ENCODE results near the gene HOXC10. TPM values are rescaled to one million over a fixed set of nuclear protein-coding genes. Genes with fewer than 3 reads are reported as not detected.

HOXC10 gene
- total RNA-seq, 4 donors from 2014 or later, result 1.3 to 12.4 (median 3.2) TPM; not detected in 1

DNA sequence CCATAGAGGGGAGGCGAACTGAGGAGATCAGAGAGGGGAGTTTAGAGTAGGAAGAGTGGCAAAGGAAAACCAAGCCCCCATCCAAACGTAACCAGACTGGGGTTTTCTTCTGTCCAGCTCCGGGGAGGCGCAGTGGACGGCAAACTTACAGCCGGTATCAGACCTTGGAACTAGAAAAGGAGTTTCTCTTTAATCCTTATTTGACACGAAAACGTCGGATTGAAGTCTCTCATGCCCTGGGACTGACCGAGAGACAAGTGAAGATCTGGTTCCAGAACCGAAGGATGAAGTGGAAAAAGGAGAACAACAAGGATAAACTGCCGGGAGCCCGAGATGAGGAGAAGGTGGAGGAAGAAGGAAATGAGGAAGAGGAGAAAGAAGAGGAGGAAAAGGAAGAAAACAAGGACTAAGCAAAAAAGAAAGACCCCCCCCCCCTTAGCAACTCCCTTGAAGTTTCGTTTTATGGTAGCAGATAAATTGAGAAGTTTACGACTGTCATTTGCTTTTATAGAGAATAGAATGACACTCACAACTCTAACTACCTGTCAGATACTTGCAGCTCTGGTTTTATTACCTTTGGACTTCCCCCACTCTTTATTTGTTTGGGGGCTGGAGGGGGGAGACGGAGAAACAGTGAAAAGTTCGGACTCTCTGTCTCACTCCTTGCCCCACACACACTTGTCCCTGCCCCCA is 26.2 kb downstream of the HOXC10 start:
- Histone ChIP-seq H3K36me3 (no peaks in the 10 kb centered on the region), H3K4me3 (peak overlapping the region in 1 of 2 donors; percentile 3), H3K4me1 (no peaks in the 10 kb centered on the region), H3K27me3 (peaks cover 0 to 43% of the 10 kb centered on the region in 2 donors), H3K27ac (no peak overlapping the region), H3K9me3 (no peaks in the 10 kb centered on the region)
- no peak for DNase-seq
- TF ChIP-seq, protein P1, sequence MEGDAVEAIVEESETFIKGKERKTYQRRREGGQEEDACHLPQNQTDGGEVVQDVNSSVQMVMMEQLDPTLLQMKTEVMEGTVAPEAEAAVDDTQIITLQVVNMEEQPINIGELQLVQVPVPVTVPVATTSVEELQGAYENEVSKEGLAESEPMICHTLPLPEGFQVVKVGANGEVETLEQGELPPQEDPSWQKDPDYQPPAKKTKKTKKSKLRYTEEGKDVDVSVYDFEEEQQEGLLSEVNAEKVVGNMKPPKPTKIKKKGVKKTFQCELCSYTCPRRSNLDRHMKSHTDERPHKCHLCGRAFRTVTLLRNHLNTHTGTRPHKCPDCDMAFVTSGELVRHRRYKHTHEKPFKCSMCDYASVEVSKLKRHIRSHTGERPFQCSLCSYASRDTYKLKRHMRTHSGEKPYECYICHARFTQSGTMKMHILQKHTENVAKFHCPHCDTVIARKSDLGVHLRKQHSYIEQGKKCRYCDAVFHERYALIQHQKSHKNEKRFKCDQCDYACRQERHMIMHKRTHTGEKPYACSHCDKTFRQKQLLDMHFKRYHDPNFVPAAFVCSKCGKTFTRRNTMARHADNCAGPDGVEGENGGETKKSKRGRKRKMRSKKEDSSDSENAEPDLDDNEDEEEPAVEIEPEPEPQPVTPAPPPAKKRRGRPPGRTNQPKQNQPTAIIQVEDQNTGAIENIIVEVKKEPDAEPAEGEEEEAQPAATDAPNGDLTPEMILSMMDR (IDR thresholded peaks at IDR 0.05), result no peak
- no peak for TF ChIP-seq POLR2A (IDR thresholded peaks at IDR 0.05)
- intact Hi-C loops (cut with DNase I; ENCODE audit: low total_unique reads), result no loop called here

DNA sequence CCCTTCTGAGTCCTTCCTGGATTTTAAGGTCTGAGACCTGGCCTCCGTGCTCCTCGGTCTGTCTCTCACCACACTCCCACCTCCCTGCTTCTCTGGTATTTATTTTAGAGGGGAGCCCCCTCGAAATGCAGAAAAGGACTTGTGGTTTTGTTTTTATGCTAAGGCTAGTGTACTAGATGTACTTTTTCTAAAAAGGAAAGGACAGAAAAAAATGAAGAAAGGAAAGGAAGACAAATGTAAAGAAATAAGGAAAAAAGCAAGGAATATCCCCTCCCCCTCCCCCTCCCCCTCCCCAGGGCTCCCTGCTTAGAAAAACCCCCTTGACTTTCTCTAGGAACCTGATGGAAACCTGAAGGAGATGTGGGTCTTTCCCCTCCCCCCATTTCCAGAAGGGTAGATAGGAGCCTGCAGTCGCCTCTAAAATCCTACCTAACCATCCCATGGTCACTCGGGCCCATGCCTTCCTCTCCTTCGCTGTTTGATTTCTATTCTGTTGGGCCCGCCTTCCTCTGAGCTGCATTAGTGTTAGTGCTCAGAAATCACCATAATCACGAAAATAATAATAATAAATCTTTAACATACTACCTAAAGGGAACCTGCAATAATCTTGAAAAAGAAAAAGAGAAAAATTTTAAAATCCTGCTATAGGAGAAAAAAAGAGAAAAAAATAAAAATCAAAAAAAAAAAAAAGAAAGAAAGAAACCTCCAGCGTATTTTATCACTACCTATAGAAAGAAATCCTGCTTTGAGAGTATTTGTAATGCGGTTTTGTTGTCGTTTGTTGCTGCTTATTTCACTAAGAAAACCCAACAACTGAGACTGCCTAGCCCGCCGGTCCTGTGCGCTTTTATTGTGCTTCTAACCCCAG is 27.0 kb downstream of the HOXC10 start:
- Histone ChIP-seq H3K4me1 (no peaks in the 10 kb centered on the region), H3K36me3 (no peaks in the 10 kb centered on the region), H3K27me3 (peaks cover 0 to 37% of the 10 kb centered on the region in 2 donors), H3K9me3 (no peaks in the 10 kb centered on the region), H3K27ac (no peak overlapping the region), H3K4me3 (peak overlapping the region in 1 of 2 donors; percentile 3)
- DNase-seq, result no peak
- intact Hi-C loops (cut with DNase I; ENCODE audit: low total_unique reads), result no loop called here
- no peak for TF ChIP-seq POLR2A (IDR thresholded peaks at IDR 0.05)
- TF ChIP-seq, protein P1 (IDR thresholded peaks at IDR 0.05), result no peak

DNA sequence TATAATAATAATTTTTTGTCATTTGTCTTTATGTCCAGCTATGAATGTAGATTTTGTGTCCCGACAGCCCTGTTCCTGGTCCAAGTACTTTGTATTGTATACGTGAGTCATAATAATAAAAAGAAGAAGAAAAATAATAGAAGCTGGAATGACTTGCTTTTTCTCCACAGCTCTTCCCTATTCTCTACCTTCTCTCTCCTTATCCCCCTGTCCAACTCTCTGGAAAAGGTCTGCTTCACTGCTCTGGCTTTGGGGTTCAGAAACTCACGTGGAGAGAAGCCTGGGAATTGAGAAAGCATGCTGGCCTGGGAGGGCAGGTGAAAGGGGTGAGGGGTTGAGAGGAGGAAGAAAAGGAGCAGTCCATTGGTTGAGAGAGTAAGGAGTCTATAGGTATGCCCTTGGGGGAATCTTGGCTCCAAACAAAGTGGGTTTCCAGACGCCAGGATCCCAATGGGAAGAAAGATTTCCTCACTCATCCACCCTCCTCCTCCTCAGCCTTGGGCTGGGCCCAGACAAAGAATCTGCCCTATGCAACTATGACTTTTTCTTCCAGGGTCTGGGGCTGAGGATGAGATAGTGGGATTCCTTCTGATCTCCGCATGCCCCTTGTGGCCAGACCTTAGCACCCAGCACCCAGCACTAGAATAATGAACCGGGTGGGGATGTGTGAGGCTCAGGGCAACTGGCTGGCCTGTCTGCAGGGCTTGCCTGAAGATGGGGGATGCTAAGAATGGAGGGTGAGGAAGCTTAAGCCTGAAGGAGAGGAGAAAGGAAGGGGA is 27.9 kb downstream of the HOXC10 start:
- no peaks in the 10 kb centered on the region for H3K4me1 ChIP-seq
- H3K36me3 ChIP-seq, result no peaks in the 10 kb centered on the region
- H3K9me3 ChIP-seq, result no peaks in the 10 kb centered on the region
- peaks cover 0 to 35% of the 10 kb centered on the region in 2 donors for H3K27me3 ChIP-seq
- no peak overlapping the region for H3K4me3 ChIP-seq
- intact Hi-C loops (cut with DNase I; ENCODE audit: low total_unique reads), result no loop called here
- no peak for TF ChIP-seq POLR2A (IDR thresholded peaks at IDR 0.05)
- TF ChIP-seq, protein P1 (IDR thresholded peaks at IDR 0.05), result no peak
- DNase-seq, result no peak
- H3K27ac ChIP-seq, result no peak overlapping the region

DNA sequence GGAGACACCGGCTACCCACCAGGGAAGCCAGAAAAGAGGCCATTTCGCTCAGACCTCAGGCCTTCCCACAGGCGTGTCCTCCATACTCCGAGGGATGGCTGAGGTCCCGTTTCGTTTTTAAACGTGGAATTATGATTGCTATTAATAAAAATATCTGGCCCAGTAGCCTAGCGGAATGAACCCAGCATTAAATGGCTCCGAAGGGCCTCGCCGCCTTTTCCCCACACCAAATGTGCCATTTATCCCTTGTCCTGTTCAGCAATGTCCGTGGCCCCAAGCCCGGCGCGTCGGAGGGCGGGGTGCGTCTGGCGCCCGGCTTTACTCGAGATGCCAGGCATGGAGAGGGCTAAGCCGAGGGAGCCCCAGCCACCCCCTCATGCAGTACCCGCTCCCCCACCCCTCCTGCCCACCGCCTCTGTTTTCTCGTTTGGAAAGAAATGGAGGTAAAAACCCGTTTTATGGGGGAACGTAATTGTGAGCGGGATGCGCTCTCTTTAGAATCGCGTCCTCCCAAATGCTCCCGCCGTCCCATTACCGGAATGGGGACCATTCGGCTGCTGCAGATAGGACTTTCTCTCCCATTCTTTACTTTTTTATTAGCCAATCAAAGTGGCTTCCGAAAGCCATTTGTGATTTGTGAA is 29.6 kb downstream of the HOXC10 start:
- intact Hi-C loops (cut with DNase I; ENCODE audit: low total_unique reads), result no loop called here
- Histone ChIP-seq H3K9me3 (no peaks in the 10 kb centered on the region), H3K27ac (peak overlapping the region in 1 of 2 donors; percentile 5), H3K4me3 (no peak overlapping the region), H3K27me3 (peaks cover 0 to 26% of the 10 kb centered on the region in 2 donors), H3K4me1 (no peaks in the 10 kb centered on the region), H3K36me3 (no peaks in the 10 kb centered on the region)
- DNase-seq, result no peak
- TF ChIP-seq, protein P1 (IDR thresholded peaks at IDR 0.05), result no peak
- TF ChIP-seq POLR2A (IDR thresholded peaks at IDR 0.05), result no peak
